Aorta (tissue), 5 donors: ENCODE measurements around the gene MAPKAPK3. TPM values are rescaled to one million over a fixed set of nuclear protein-coding genes. Genes with fewer than 3 reads are reported as not detected.

Source experiments
- ATAC-seq: fragments of 200-7000 bp; cut with Tn5 transposase; one replicate; pipeline ENCODE4 v1.9.1; 2022; ENCODE audit warnings: moderate library complexity; ENCODE audit not compliant: low FRiP score
- DNase-seq, 2 donors: peaks; one replicate each; pipeline ENCODE4 v3.0.0-alpha.2; 2020
- H3K27ac ChIP-seq, 2 donors: one replicate each; pipeline ENCODE4 v1.5.1; 2013; ENCODE audit warnings: low read length in 2 of 2, mild to moderate bottlenecking in 2 of 2, moderate library complexity in 2 of 2, control low read depth in 1 of 2, inconsistent platforms in 1 of 2, low read depth in 1 of 2
- H3K27me3 ChIP-seq, 2 donors: one replicate each; pipeline ENCODE4 v1.6.1; 2013; ENCODE audit warnings: control low read depth in 1 of 2, low read length in 1 of 2, mild to moderate bottlenecking in 1 of 2, moderate library complexity in 1 of 2; ENCODE audit not compliant: insufficient read depth in 2 of 2, control insufficient read depth in 1 of 2
- H3K36me3 ChIP-seq, 2 donors: one replicate each; pipeline ENCODE4 v1.6.1; 2013; ENCODE audit warnings: control low read depth in 1 of 2, low read length in 1 of 2, mild to moderate bottlenecking in 1 of 2; ENCODE audit not compliant: insufficient read depth in 2 of 2, control insufficient read depth in 1 of 2
- H3K4me1 ChIP-seq, 2 donors: one replicate each; pipeline ENCODE4 v1.6.1; 2013; ENCODE audit warnings: low read length in 2 of 2, control low read depth in 1 of 2, mild to moderate bottlenecking in 1 of 2, moderate library complexity in 1 of 2; ENCODE audit not compliant: insufficient read depth in 2 of 2, control insufficient read depth in 1 of 2
- H3K4me3 ChIP-seq, 2 donors: one replicate each; pipeline ENCODE4 v1.5.1; 2013; ENCODE audit warnings: low read length in 2 of 2, control low read depth in 1 of 2, mild to moderate bottlenecking in 1 of 2
- H3K9me3 ChIP-seq: one replicate; pipeline ENCODE4 v1.6.1; 2013; ENCODE audit warnings: mild to moderate bottlenecking, low read length; ENCODE audit not compliant: control insufficient read depth
- WGBS, 2 donors: extraction: QIAGEN DNeasy Blood & Tissue Kit; methylation state at CpG; one replicate each; pipeline ENCODE4 v1.1.7; 2013; 5-methylcytosine and 5-hydroxymethylcytosine counted together
- intact Hi-C, 2 donors: fragments of 100-400 bp; cut with DNase I; formaldehyde crosslinking; loops; one replicate each; pipeline versions ENCODE4 v1.14.2 to v1.15.0; 2022
- polyA plus RNA-seq, 2 donors: library from polyadenylated mRNA; stranded (reverse); fragments of 200-250 nt; gene quantifications; one replicate each; pipeline ENCODE4 v1.2.3, GENCODE V29; 2013
- total RNA-seq, 2 donors: library from RNA; stranded (reverse); fragmentation: NEBNext Ultra II Directional; extraction: Animal tissue kit (Norgen Biotek cat#: 25700); gene quantifications; one replicate each; pipeline ENCODE4 v1.2.1, GENCODE V29; 2021
- donor health status: healthy with polysubstance abuse.
- donor health status: Bipolar disorder and iron deficiency.
- donor health status: DM: no; HTN: no; CAD: no.
- donor health status: DM: no; HTN: no; CAD: no.
- donor health status: DM: yes; HTN: yes; CAD: no.

MAPKAPK3 gene
- total and polyA plus RNA-seq, 4 donors, result 13.0 to 24.8 (median 21.0) TPM

GRCh38 chr3:50610992-50611463 is 5.9 kb upstream of the MAPKAPK3 start:
- intact Hi-C loops, result loop anchor here in 1 of 2 donors (1.0 to 5.0 kb wide), 3 partner anchors 9 to 259 kb away; partner anchors contain the start of genes CYB561D2 and NPRL2
- no peak for ATAC-seq
- DNase-seq, result no peak
- no peak overlapping the region for H3K27ac ChIP-seq
- H3K27me3 ChIP-seq, result no peaks in the 10 kb centered on the region
- 4 to 6% methylated on average over 10 of the region's 10 CpGs for WGBS, 2 donors
- H3K9me3 ChIP-seq, result no peaks in the 10 kb centered on the region
- H3K4me1 ChIP-seq, result no peaks in the 10 kb centered on the region
- H3K36me3 ChIP-seq, result no peaks in the 10 kb centered on the region
- peak overlapping the region; percentile 3 to 61 for H3K4me3 ChIP-seq

- ATAC-seq (peak; percentile 90), DNase-seq (peak; percentile 97 to 98)
- Histone ChIP-seq H3K9me3 (no peaks in the 10 kb centered on the region), H3K27me3 (no peaks in the 10 kb centered on the region), H3K4me1 (no peaks in the 10 kb centered on the region), H3K4me3 (peak within 1 kb of the TSS; percentile 7 to 61), H3K27ac (peak within 1 kb of the TSS in 1 of 2 donors; percentile 2), H3K36me3 (no peaks in the 10 kb centered on the region)
- intact Hi-C loops, result loop anchor here in 1 of 2 donors (1.0 to 5.0 kb wide), 3 partner anchors 9 to 259 kb away; partner anchors contain the start of genes CYB561D2 and NPRL2
- 0 to 2% methylated on average over 54 to 75 of the region's 75 CpGs for WGBS, 2 donors
Measured at GRCh38 chr3:50611464-50612233, 5.3 kb upstream of the MAPKAPK3 start, which contains the start of gene CISH. CISH (minus strand) TSS chr3:50611774; CDS start chr3:50611650, 124 bp downstream.

GRCh38 chr3:50612234-50612882 is 4.6 kb upstream of the MAPKAPK3 start:
- 2 to 3% methylated on average over 29 of the region's 29 CpGs for WGBS, 2 donors
- H3K27me3 ChIP-seq, result no peaks in the 10 kb centered on the region
- peak overlapping the region; percentile 7 to 61 for H3K4me3 ChIP-seq
- H3K9me3 ChIP-seq, result no peaks in the 10 kb centered on the region
- intact Hi-C loops, result loop anchor here in 1 of 2 donors (5.0 kb wide), 2 partner anchors 95 to 260 kb away; partner anchors contain the start of genes CYB561D2 and NPRL2
- ATAC-seq (no peak), DNase-seq (no peak)
- H3K4me1 ChIP-seq, result no peaks in the 10 kb centered on the region
- H3K27ac ChIP-seq, result no peak overlapping the region
- H3K36me3 ChIP-seq, result no peaks in the 10 kb centered on the region

DNA sequence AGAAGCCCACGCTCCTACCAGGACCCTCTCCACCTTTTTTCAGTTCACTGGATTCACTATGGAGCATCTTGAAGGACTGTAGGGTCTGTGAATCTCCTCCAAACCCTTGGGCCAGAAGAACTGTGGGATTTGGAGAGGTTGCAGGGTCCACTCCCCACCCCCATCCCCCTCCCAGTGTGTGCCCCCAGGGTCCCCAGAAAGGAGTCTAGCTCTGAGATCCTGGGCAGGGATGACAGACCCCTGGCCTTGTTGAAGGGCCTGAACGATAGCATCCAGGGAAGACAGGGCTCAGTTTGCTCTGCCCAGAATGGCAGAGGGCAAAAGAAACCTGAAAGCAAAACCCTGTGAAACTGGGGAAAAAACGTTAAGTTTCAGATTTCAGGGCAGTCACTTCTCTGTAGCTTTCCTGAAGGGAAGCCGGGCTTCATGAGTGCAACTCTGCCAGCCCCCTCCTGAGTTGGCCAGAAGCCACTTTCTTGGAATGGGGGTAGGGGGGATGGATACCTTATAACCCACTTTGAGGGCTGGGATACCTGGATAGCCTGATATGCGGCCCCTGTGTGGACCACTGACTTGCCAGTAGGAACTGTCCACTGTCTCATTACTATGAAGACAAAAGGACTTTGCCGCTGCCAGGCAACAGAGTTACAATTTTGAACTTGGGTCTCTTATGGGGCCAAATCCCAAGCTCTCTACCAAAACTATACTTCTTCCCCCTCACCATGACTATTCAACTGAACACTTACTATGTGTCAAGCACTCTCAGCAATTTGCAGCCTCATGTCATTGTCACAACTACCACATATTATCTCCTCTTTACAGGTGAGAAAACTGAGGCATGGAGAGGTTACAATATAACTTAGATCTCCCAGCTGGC is 3.7 kb upstream of the MAPKAPK3 start:
- Histone ChIP-seq H3K36me3 (no peaks in the 10 kb centered on the region), H3K27me3 (no peaks in the 10 kb centered on the region), H3K4me1 (no peaks in the 10 kb centered on the region), H3K9me3 (no peaks in the 10 kb centered on the region), H3K27ac (no peak overlapping the region), H3K4me3 (no peak overlapping the region)
- WGBS, 2 donors, result 61 to 64% methylated on average over 6 of the region's 6 CpGs
- ATAC-seq, result no peak
- DNase-seq, result no peak
- intact Hi-C loops, result loop anchor here in 1 of 2 donors (5.0 kb wide), 2 partner anchors 96 to 261 kb away; partner anchors contain the start of genes CYB561D2 and NPRL2

DNA sequence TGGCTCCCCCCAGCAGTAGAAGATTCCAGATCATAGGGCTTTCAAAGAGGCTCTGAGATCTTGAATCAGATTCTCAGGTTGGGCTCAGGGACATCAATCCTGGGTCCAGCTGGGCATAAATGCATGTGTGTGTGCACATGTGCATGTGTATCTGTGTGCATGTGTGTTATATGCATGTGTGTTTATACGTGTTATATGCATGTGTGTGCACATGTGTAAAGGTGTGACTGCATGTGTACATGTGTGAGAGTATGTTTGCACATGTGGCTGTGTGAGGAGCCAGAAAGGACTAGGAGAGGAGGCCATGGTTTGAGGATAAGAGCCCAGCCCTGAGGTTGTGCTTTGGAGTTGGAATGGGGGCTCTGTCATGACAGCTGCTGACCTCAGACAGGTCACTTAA is 1.8 kb upstream of the MAPKAPK3 start:
- no peaks in the 10 kb centered on the region for H3K9me3 ChIP-seq
- no peaks in the 10 kb centered on the region for H3K4me1 ChIP-seq
- 61 to 71% methylated on average over 1 of the region's 1 CpG for WGBS, 2 donors
- no peak for DNase-seq
- no peak for ATAC-seq
- H3K36me3 ChIP-seq, result no peaks in the 10 kb centered on the region
- H3K27ac ChIP-seq, result no peak overlapping the region
- no peaks in the 10 kb centered on the region for H3K27me3 ChIP-seq
- no peak overlapping the region for H3K4me3 ChIP-seq
- intact Hi-C loops, result loop anchor here (5.0 kb wide), 2 partner anchors 757 to 772 kb away; partner anchors contain the start of gene MANF (in 1 of the 2)

DNA sequence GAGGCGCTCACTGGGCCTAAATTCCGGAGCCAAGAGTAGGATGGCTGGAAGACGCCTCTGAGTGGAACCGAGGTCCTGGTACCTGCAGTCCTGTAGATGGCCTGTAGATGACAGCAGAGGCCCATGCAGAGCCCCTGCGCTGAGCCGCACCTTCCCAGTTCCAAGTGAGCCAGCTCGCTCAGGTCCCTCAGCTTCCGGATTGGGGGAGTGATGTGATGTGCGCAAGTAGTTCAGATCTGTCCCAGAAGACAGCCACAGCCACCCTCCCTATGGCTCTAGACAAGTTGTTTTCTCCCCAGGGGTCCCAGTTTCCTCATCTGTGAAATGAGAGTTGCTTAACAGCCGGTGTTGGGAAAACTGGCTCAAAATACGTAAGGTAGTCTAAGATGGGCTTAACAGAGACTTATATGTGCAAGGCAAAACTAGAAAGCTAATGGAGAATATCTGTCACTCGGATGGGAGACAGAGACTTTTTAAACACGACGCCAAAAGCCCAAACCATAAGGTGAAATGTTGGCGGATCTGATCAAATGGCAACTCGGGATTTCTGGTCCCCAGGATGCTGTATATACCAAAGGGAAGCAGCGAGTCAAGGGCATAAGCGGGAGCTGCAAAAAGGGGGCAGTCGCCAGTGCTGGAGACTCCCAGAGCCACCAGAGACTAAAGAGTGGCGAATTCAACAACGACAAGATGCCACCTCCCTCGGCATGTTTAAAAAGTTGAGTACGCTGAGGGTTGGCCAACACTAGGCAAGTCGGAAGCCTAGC is 765 bp upstream of the MAPKAPK3 start:
- intact Hi-C loops, result loop anchor here (1.0 to 5.0 kb wide), 3 partner anchors 756 to 771 kb away; partner anchors contain the start of gene MANF (in 1 of the 2)

DNA sequence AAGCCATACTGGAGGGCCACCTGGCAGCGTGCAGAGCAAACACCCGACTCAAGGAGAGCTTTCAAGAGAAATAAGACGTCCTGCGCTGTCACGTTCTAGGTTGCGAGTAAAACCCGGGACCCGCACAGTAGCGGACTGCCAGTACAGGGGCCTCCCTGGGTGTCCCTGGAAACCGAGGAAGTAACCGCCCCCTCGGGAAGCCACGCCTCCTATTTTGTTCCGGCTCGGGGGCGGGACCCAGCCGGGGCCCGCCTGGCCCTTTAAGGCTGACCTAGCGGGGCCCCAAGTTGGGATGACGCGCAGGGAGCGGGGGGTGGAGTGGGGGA is 218 bp upstream of the MAPKAPK3 start:
- DNase-seq, result peak; percentile 96 to 97
- H3K9me3 ChIP-seq, result no peaks in the 10 kb centered on the region
- intact Hi-C loops, result loop anchor here (1.0 to 5.0 kb wide), 3 partner anchors 756 to 771 kb away; partner anchors contain the start of gene MANF (in 1 of the 2)
- peak; percentile 93 for ATAC-seq
- peak overlapping the region; percentile 51 to 63 for H3K4me3 ChIP-seq
- peak overlapping the region in 1 of 2 donors; percentile 64 for H3K27ac ChIP-seq
- WGBS, 2 donors, result 0% methylated on average over 17 to 22 of the region's 22 CpGs
- no peaks in the 10 kb centered on the region for H3K36me3 ChIP-seq
- no peaks in the 10 kb centered on the region for H3K4me1 ChIP-seq
- no peaks in the 10 kb centered on the region for H3K27me3 ChIP-seq

More for the DNA sequence above, 765 bp upstream of the MAPKAPK3 start:
- Histone ChIP-seq H3K9me3 (no peaks in the 10 kb centered on the region), H3K4me1 (no peaks in the 10 kb centered on the region), H3K4me3 (peak overlapping the region; percentile 51 to 63), H3K27ac (peak overlapping the region in 1 of 2 donors; percentile 64), H3K27me3 (no peaks in the 10 kb centered on the region), H3K36me3 (no peaks in the 10 kb centered on the region)
- WGBS, 2 donors, result 1% methylated on average over 24 of the region's 24 CpGs
- ATAC-seq (peak; percentile 83), DNase-seq (peak; percentile 87 to 93)
